Measurements from ENCODE around the gene ATP8A1. TPM values are rescaled to one million over a fixed set of nuclear protein-coding genes. Genes with fewer than 3 reads are reported as not detected.

ATP8A1 gene
- total and polyA plus RNA-seq, 2 of the 8 experiments (the other 6 are each of a cell fraction or from before 2014, with no cell fraction given), result 3.7 to 14.9 TPM

DNA sequence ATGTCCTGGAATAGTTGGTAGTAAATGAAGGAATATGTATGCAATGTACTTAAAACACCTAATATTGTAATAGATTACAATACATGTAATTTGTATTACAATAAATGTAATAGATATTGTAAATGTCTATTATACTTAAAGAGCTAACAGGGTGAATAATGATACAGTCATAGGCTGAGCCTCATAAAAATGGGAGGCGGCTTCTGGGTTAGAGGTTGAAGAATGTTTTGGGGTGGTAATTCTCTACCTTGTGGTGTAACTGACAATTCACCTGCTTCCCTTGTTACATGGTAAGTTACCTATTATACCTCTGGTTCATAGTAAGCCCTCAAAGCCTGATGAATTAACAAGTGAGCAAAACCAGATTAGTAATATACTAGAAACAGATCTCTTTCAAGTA is 26.0 kb downstream of the ATP8A1 start:
- H3K27ac ChIP-seq (ENCODE audit: low read depth, low read length), result no peak overlapping the region
- peaks cover 0 to 1% (median 0%) of the 10 kb centered on the region in 4 experiments; a peak in 1 of 7 replicates for H3K27me3 ChIP-seq (replicated peaks in 1 of 4; ENCODE audit: control insufficient read depth in 3 of 4, extremely low read depth in 1 of 4, insufficient read depth in 3 of 4, low read length in 3 of 4)
- no peak overlapping the region for H3K9ac ChIP-seq (replicated peaks in 1 of 4; ENCODE audit: extremely low read depth in 1 of 4, low read depth in 3 of 4, low read length in 3 of 4)
- peaks cover 0 to 2% (median 0%) of the 10 kb centered on the region in 4 experiments; a peak in 1 of 7 replicates for H3K4me1 ChIP-seq (replicated peaks in 1 of 4; ENCODE audit: control insufficient read depth in 3 of 4, insufficient read depth in 4 of 4, low read length in 3 of 4)
- CTCF ChIA-PET (ENCODE audit: partially characterized antibody), result no interaction called here
- H3K4me3 ChIP-seq (ENCODE audit: extremely low read depth in 1 of 4, insufficient read depth in 2 of 4, low read depth in 3 of 4, low read length in 4 of 4), result no peak overlapping the region
- FAIRE-seq, result no peak
- H3K4ac ChIP-seq (replicated peaks; ENCODE audit: insufficient read length, low read depth, low read length), result no peak overlapping the region
- 87% methylated on average over 1 of the region's 1 CpG; no CpG with 5 or more reads in 1 of the 2 experiments for WGBS, 2 experiments (ENCODE audit: extremely low coverage in 1 of 2, insufficient coverage in 1 of 2, insufficient read length in 1 of 2, insufficient replicate concordance in 2 of 2, low coverage in 1 of 2, low lambda C conversion rate in 2 of 2, missing lambda C conversion rate in 1 of 2)
- no peak overlapping the region for H3K56ac ChIP-seq (replicated peaks; ENCODE audit: insufficient read length, low read depth, low read length)
- no peak overlapping the region for H2BK20ac ChIP-seq (ENCODE audit: low read length)
- no peak overlapping the region for H2BK15ac ChIP-seq (ENCODE audit: low read length)
- no peak overlapping the region for H3K18ac ChIP-seq (ENCODE audit: extremely low read depth, low read length)
- no peak overlapping the region for H4K8ac ChIP-seq (ENCODE audit: extremely low read depth, insufficient read depth, low read length)
- H2BK5ac ChIP-seq (ENCODE audit: low read depth, low read length), result no peak overlapping the region
- no peak overlapping the region for H3K4me2 ChIP-seq (ENCODE audit: insufficient read depth in 1 of 2, low read depth in 2 of 2, low read length in 2 of 2)
- no peaks in the 10 kb centered on the region for H3K79me2 ChIP-seq (ENCODE audit: control insufficient read depth in 1 of 2, insufficient read depth in 2 of 2, low read length in 2 of 2)
- POLR2A ChIA-PET (ENCODE audit: partially characterized antibody), result no interaction called here
- H4K5ac ChIP-seq (ENCODE audit: insufficient read length, low read depth, low read length), result no peak overlapping the region
- no peak overlapping the region for H3K14ac ChIP-seq (ENCODE audit: insufficient read length)
- H2AFZ ChIP-seq (ENCODE audit: low read length), result no peak overlapping the region
- no peak for DNase-seq (ENCODE audit: low read depth in 1 of 2, low spot score in 2 of 2)
- no peaks in the 10 kb centered on the region for H3K9me3 ChIP-seq (ENCODE audit: insufficient read depth in 2 of 2, low read depth in 1 of 2, low read length in 1 of 2)
- H3K79me1 ChIP-seq (ENCODE audit: low read depth, low read length), result no peaks in the 10 kb centered on the region
- no peak overlapping the region for H3K23ac ChIP-seq (ENCODE audit: insufficient read length)
- no peak overlapping the region for H2BK120ac ChIP-seq (replicated peaks; ENCODE audit: low read depth, low read length)
- no peak overlapping the region for H2AK5ac ChIP-seq (ENCODE audit: low read depth, low read length)
- no peaks in the 10 kb centered on the region for H3K36me3 ChIP-seq (ENCODE audit: control insufficient read depth in 2 of 4, insufficient read depth in 4 of 4, low read length in 3 of 4)
- no peaks in the 10 kb centered on the region for H3K23me2 ChIP-seq (ENCODE audit: low read depth, low read length)
- H4K20me1 ChIP-seq (replicated peaks in 1 of 2; ENCODE audit: control insufficient read depth in 1 of 2, insufficient read depth in 2 of 2, low read length in 2 of 2), result no peaks in the 10 kb centered on the region
- no peak overlapping the region for H2BK12ac ChIP-seq (ENCODE audit: low read depth, low read length)
- no peak overlapping the region for H4K91ac ChIP-seq (replicated peaks; ENCODE audit: insufficient read length, low read length)
- TF ChIP-seq KDM4A (IDR thresholded peaks at IDR 0.05; ENCODE audit: low read depth, low read length, severe bottlenecking) (no peak), BCL11A (IDR thresholded peaks at IDR 0.05; ENCODE audit: low read depth in 2 of 2, low read length in 2 of 2) (no peak), SIRT6 (IDR thresholded peaks at IDR 0.05; ENCODE audit: low read length) (no peak), NRF1 (IDR thresholded peaks at IDR 0.05; ENCODE audit: low read depth, low read length) (no peak), EZH2 (IDR thresholded peaks at IDR 0.05; ENCODE audit: low read depth, low read length, severe bottlenecking) (no peak), CBX8 (IDR thresholded peaks at IDR 0.05; ENCODE audit: borderline replicate concordance, low read depth, low read length) (no peak), MAFK (IDR thresholded peaks at IDR 0.05; ENCODE audit: low read depth, low read length) (no peak), KDM5A (IDR thresholded peaks at IDR 0.05; ENCODE audit: low read length) (no peak)
- TF ChIP-seq, protein P1, sequence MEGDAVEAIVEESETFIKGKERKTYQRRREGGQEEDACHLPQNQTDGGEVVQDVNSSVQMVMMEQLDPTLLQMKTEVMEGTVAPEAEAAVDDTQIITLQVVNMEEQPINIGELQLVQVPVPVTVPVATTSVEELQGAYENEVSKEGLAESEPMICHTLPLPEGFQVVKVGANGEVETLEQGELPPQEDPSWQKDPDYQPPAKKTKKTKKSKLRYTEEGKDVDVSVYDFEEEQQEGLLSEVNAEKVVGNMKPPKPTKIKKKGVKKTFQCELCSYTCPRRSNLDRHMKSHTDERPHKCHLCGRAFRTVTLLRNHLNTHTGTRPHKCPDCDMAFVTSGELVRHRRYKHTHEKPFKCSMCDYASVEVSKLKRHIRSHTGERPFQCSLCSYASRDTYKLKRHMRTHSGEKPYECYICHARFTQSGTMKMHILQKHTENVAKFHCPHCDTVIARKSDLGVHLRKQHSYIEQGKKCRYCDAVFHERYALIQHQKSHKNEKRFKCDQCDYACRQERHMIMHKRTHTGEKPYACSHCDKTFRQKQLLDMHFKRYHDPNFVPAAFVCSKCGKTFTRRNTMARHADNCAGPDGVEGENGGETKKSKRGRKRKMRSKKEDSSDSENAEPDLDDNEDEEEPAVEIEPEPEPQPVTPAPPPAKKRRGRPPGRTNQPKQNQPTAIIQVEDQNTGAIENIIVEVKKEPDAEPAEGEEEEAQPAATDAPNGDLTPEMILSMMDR (IDR thresholded peaks at IDR 0.05; ENCODE audit: control extremely low read depth in 1 of 3, insufficient read depth in 1 of 3, low read depth in 1 of 3, low read length in 3 of 3), result no peak
- TF ChIP-seq, protein P2, sequence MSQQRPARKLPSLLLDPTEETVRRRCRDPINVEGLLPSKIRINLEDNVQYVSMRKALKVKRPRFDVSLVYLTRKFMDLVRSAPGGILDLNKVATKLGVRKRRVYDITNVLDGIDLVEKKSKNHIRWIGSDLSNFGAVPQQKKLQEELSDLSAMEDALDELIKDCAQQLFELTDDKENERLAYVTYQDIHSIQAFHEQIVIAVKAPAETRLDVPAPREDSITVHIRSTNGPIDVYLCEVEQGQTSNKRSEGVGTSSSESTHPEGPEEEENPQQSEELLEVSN (IDR thresholded peaks at IDR 0.05), result no peak
